Hindlimb muscle (tissue), 1 donor: Measurements from ENCODE around the gene CNOT3. TPM values are rescaled to one million over a fixed set of nuclear protein-coding genes. Genes with fewer than 3 reads are reported as not detected.

Experiments used
- DNase-seq: peaks from one replicate; pipeline ENCODE4 v3.0.0-alpha.2; 2013
- polyA plus RNA-seq: library from polyadenylated mRNA; unstranded; fragments of 120-200 nt; gene quantifications from one replicate; pipeline ENCODE4 v1.2.1, GENCODE V29; 2013; ENCODE audit not compliant: insufficient read length

Gene CNOT3
- polyA plus RNA-seq, 1 donor, result 37.7 TPM

DNA sequence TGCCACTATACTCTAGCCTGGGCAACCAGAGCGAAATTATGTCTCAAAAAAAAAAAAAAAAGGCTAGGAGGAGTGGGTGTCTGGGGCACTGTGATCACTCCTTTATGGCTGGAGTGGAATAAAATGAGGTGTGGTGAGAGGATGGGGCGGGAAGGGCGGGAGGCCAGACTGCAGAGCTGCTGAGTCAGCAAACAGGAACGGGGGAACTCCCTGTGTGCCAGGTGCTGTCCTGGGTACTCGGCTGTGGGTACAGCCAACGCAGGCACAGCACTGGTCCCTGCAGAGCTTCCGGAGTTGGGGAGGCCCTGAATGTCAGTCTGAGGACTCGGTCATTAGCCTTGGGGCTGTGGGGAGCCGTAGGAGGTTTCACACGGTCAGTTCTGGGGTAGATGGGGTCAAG, 16.3 kb upstream of the CNOT3 start:
- no peak for DNase-seq

DNA sequence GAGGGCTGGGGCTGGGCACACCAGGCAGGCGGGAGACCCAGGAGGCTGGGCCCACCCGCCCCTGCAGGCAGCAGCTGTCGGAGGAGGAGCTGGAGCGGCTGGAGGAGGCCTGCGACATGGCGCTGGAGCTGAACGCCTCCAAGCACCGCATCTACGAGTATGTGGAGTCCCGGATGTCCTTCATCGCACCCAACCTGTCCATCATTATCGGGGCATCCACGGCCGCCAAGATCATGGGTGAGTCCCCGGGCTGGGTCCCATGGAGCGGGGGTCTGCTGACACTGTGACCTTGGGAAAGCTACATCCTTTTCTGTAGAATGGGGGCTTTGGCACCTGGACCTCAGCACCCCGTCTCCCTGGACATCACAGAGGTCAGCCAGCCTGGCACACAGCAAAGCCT, 13.9 kb upstream of the CNOT3 start:
- no peak for DNase-seq

DNA sequence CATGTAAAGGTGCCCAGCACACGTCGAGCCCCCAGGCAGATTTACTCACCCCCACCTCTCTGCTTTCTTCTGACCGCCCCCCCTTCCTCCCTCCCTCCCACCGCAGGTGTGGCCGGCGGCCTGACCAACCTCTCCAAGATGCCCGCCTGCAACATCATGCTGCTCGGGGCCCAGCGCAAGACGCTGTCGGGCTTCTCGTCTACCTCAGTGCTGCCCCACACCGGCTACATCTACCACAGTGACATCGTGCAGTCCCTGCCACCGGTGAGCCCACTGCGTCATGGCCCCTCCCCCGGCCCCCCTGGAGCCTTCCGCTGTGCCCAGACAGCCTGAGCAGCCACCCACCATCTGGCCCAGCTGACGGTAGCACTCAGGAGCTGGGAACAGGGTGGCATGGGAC, 13.2 kb upstream of the CNOT3 start:
- DNase-seq, result no peak

DNA sequence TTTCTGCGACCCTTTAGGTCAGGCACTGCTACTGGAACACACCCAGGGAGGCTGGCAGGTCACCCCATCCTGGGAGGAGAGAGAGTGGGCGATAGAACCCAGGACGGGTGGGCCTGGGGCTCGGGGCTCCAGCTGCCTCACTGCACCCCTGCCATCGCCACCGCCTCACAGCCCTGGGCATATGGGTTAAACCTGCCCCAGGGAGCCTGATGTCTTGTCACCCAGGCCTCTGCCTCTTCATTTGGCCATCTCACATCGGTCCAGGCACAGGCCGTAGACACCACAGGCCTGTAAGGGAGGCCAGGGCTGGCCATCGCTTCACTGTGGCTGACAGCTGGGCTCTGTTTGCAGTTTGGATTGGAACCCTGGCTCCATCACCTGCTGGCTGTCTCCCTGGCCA, 11.8 kb upstream of the CNOT3 start:
- no peak for DNase-seq

DNA sequence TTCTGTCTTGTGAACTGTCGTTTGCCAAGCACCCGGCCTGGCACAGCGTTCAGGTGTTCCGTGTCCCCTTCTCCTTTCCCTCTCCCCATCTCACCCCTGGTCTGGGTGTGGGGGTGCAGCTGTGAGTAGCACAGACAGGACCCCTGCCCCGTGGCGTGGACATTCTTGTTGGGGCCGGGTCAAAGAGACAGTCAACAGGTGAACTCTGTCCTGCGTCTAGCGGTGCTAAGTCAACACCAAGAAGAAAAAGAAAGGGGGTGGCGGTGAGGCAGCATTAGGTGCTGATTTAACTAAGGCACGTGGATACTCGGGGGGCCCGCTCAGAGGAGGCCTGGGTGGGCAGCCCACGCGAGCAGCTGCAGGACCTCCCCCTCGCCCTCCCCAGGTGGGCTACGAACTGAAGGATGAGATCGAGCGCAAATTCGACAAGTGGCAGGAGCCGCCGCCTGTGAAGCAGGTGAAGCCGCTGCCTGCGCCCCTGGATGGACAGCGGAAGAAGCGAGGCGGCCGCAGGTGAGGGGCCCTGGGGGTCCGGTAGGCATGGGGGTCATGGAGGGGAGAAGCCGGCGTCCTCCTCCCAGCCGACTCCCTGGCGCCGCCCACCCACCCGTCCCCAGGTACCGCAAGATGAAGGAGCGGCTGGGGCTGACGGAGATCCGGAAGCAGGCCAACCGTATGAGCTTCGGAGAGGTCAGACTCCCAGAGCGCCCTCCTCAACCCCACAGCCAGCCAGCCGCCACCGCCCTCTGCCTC, 9.7 kb upstream of the CNOT3 start:
- no peak for DNase-seq

DNA sequence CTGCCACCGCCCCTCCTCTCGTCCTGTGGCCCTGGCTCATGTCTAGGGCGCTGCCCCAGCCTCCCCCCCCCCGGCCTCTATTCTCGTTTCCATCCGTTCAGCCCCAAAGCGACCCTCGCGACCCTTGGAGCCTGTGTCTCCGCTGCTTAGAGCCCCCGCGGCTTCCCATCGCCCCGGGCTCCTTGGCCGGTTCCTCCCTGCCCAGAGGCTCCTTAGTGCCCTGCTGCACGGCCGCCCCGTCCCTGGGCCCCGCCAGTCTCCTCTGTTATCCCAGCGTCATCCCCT, 9.2 kb upstream of the CNOT3 start:
- DNase-seq, result no peak

DNA sequence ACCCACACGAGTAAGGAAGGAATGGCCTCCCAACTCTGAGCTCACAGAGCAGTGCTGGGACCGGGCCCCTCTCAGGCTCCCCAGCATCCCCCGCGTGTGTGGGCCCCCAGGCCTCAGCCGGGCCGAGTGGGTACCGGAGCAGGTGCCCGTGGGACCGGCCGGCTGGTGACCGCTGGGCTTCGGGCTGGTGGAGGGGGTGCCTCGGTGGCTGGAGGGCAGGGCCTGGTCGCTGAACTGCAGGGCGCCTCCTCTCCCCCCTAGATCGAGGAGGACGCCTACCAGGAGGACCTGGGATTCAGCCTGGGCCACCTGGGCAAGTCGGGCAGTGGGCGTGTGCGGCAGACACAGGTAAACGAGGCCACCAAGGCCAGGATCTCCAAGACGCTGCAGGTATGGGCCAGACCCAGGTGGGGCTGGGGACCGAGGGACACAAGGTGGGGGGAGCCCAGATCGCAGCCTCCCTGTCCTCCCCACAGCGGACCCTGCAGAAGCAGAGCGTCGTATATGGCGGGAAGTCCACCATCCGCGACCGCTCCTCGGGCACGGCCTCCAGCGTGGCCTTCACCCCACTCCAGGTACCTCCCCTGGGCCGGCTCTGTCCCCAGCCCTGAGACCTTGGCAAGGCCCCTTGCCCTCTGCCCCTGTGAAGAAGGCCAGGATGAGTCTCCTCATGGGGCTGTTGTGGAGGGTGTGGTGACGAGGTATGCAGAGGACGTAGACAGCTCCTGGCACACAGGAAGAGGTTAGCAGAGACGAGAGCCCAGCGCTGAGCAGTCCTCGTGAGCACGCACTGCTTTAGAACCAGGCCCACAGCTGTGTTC, 8.6 kb upstream of the CNOT3 start:
- no peak for DNase-seq

DNA sequence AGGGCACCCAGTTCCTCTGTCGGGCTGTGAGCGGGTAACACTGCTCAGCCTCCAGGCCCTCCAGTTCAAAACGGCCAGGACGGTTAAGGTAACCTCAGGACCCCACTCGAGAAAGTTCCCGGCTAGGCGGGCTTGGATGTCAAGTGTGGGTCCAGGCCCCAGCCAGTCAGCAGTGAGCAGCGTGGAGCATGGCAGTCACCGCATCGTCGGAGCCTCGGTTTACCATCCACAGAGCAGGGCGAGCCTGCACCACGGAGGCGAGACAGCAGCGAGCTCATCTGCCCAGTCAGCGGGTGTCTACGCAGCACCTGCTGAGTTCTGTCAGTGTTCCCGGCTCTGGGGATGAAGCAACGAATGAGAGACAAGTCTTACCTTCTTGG, 8.0 kb upstream of the CNOT3 start:
- no peak for DNase-seq

DNA sequence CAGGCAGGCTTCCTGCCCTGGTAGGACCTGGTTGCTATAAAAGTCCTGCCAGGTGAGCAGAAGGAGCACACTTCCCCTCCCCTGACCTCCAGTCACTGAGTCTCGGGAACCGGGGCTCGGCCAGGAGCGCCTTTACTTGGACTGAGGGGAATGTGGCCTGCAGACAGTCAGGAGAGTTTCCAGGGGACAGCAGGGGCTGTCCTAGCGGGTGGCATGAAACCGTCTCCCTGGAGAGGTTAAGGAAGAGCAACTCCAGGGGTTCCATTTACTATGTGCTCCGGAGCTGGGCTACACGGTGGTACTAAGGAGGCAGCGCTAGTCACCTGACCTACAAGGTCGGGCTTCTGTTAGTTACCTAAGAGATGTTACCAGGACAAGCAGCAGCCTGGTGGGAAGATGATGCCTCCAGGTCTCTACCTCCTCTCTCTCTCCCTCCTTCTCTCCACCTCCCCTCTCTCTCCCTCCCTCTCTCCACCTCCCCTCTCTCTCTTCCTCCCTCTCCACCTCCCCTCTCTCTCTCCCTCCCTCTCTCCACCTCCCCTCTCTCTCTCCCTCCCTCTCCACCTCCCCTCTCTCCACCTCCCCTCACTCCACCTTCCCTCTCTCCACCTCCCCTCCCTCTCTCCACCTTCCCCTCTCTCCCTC, 4.1 kb upstream of the CNOT3 start:
- peak; percentile 52 for DNase-seq

DNA sequence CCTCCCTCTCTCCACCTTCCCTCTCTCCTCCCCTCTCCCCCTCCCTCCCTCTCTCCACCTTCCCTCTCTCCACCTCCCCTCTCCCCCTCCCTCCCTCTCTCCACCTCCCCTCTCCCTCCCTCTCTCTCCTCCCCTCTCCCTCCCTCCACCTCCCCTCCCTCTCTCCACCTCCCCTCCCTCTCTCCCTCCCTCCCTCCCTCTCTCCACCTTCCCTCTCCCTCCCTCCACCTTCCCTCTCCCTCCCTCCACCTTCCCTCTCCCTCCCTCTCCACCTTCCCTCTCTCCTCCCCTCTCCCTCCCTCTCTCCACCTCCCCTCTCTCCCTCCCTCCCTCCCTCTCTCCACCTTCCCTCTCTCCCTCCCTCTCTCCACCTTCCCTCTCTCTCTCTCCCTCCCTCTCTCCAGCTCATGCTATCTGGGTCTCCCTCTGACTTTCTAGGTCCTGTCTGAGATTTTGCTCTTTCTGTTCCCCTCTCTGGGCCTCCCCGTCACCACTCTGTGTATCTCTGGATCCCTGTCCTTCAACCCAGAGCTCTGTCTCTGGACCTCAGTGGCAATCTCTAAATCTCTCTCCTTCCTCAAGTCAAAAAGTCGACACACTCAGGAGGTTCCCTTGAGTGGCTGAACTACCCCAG, 3.5 kb upstream of the CNOT3 start:
- DNase-seq, result no peak

DNA sequence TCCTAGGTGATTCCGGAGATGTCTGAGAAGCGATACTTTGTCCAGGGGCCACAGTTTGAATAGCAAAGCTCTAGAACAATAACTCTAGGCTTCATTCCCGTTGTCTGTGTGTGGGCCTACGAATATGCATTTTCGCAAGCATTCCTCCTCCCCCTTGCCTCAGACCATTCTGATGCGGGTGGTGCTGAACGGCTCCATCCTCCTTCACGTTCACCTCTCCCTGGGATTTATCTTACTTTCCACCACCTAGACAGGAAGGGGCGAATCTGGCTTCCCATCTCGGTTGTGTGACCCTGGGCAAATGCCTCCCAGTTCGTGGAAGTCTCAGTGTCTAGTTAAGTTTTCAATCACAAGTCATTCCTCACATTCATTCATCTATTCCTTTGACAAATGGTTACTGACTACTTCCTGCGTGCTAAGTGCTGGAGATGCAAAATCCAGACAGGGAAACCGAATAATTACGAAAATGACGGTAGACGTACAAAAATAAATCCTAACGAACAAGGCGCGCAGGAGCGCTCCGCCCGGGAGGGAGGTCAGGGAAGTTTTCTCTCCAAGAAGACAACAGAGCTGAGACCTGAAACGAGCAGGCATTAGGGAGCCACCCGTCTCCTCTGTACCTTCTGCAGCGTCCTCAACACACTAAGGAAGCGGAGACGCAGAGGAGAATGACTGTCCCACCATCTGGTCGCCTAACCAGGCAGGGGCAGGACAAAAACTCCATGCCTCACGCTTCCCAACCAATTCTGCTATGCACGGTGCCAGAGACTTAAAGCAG, 1.3 kb upstream of the CNOT3 start:
- no peak for DNase-seq

DNA sequence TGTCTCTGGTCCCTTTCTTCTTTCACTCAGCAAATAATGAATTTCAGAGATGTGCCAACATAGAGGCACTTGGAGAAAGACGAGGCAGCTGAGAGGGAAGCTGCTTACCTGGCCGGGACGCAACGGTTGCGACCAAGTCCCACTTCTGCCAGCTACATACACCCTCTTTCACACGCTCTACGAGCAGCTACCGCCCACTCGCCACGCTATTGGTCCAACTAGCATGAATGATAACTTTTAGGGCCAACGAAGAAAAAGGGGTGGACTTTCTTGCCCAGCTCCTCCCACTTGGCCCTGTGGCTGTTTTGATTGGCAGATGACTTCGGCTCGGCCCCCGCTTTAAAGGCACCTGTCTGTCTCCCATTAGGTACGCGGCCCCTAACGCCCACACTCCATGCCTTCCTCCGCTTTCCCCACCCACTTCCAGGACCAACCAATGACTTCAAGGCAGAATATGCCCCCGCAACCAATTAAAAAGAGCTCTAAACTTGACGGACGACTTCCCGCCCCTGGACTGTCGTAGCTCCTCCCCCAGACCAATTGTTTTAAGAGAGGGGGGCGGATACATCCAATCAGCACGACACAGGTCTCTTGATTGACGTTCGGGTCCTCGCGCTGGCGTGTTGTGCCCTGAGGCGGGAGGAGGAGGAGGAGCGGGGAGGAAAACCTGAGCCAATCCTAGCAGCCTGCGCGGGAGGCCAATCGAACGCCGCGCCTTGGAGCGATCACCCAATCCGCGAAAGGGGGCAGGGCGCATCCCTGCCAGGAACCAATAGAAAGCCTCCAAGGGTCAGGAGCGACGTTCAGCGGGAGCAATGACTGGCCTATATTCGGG, 481 bp upstream of the CNOT3 start:
- DNase-seq, result peak; percentile 100

DNA sequence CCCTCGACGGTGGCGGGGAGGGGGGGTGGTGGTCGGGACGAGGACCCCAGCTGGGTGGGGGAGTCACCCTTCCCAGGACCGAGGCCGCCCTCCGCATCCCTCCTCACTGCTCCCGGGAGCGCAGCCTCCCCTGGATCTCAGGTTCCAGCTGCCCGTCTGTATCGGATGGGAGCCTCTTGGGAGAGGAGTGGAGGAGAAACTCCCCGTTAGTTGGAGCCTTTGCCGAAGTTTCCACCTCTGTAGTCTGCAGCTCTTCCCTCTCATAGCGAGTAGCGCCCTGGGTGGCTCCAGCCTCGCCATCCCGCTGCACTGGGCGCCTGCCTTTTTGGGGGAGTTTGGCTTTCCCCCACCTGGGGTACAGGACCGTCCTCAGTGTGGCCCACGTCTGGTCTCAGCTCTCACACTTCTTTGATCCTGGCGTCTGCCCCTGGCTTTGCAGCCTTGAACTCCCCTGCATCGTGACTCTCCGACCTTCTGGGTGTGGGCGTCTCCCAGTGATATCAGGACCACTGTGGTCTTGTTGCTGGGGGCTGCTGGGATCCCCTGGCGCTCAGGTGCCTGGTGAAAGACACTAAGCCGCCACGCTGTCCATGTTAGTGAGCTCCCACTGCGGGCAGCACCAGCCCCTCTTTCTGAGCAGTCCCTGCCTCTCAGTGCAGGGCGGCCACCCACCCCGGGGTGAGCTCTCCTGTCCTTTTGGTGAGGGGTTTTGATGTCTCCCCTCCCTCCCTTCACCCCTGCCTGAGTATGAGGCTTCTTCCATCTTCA, 1.1 kb downstream of the CNOT3 start:
- no peak for DNase-seq

DNA sequence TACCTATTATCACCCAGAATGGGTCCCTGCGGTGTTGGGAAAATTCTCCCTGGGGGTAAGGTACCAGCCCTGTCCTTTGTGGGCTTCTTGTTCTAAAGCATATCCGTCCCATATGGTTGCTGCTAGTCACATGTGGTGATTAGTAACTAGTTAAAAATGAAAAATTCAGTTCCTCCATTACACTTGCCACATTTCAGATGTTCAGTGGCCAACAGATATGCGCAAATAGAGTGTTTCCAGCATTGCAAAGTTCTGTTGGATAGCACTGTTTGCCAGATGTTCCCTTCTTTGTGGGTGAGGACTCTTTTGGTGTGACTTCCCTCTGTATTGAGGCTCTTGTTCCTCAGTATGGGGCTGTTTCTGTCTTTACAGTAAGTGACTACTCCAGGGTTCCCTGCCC, 3.8 kb downstream of the CNOT3 start:
- no peak for DNase-seq

DNA sequence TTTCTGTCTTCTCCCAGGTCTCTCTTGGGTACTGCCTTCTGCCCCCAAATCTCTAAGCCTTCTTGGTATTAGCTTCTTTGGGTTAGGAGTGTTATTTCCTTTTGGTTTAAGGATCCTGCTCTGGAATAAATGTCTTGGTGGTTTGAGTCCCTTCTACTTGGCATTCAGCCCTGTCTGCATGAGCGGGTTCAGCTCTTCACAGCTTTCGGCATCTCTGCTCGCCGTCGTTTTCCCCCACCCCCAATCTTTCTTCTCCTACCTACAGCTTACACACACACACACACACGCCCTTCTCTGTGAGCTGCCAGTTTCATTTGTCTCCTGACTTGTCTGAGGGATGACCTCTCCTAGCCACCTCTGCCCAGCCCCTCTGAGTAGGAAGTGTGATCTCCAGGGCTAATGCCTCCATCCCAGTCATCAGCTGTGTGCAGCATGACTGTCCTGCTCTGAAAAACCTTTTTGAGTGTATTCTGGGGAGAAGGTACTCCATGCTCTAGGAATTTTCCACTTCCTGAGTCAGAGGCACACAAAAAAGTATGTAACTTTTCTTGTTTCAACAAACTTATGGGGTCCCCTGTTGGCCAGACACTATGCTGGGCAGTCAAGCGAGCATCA, 4.7 kb downstream of the CNOT3 start:
- DNase-seq, result no peak

DNA sequence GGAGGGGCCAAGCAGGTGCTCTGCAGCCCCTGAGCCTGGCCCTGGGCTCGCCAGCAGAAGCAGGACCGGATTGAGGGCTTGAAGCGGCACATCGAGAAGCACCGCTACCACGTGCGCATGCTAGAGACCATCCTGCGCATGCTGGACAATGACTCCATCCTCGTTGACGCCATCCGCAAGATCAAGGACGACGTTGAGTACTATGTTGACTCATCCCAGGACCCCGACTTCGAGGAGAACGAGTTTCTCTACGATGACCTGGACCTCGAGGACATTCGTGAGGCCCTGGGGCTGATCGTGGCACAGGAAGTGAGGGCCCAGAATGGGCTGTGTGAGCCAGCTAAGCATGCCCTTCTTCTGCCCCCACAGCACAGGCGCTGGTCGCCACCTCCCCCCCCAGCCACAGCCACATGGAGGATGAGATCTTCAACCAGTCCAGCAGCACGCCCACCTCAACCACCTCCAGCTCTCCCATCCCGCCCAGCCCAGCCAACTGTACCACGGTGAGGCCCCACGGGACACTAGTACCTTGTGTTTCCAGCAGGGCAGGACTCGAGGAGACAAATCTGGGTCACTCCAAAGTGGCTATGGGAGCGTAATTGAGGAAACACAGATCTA, 8.1 kb downstream of the CNOT3 start:
- DNase-seq, result no peak

DNA sequence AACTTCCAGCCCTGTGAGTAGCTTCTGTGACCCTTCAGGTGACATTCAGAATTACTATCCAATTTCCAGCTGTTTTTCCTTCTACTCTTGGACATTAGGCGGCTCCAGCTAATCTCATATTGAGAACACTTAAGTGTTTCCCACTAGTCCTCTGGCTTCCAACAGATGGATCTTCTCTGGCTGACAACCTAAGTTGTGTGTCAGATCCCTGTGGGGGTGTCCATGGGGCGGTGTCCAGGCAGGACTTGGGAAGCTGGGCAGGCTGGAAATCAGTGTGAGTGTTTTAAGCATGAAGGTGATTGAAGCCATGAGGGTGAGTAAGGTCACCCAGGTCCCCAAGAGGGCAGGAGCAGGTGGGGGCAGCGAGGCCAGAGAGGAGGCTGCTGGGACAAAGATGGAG, 10.1 kb downstream of the CNOT3 start:
- no peak for DNase-seq

DNA sequence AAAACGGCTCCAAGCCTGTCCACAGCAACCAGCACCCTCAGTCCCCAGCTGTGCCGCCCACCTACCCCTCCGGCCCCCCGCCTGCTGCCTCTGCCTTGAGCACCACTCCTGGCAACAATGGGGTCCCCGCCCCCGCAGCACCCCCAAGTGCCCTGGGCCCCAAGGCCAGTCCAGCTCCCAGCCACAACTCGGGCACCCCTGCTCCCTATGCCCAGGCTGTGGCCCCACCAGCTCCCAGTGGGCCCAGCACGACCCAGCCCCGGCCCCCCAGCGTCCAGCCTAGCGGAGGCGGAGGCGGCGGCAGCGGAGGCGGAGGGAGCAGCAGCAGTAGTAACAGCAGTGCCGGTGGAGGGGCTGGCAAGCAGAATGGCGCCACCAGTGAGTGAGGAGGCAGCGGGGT, 10.6 kb downstream of the CNOT3 start:
- DNase-seq, result no peak

DNA sequence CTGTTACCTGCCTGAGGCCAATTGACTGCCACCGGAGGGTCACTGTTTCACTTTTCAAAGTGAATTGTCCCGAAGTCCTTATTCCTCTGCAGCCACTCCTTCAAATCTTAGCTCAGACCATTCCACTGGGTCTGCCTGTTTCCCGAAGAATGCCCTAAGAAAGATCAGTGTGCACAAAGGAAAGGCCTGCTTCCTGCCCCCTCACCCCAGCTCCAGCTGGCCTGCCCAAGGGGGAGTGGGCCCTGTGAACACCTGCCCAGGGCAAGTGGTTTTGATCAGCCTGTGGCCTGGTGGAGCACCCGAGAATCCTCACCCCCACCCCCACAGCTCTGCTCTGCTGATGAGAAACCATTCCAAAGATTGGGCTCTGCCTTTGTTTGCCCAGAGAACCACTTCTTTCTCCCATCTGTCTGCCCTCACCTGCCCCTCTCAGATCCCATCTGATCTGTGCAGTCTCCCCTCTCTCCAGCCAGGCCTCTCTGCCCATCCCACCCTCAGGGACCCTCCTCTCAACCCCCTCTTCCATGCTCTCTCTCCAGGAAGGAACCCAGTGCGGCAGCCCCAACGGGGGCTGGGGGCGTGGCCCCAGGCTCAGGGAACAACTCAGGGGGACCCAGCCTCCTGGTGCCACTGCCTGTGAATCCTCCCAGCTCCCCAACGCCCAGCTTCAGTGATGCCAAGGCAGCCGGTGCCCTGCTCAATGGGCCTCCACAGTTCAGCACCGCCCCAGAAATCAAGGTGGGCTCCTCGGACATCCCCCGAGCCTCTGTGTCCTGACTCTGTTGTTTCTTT, 11.7 kb downstream of the CNOT3 start:
- DNase-seq, result no peak
